Neural cell (in vitro differentiated cells): ENCODE measurements around the gene AASDH. TPM values are rescaled to one million over a fixed set of nuclear protein-coding genes. Genes with fewer than 3 reads are reported as not detected.

ENCODE experiments used
- H2AFZ ChIP-seq: fragments of 200-600, 300-800 bp; sonication (generic), shearing (Covaris generic); 2 replicates; pipeline ENCODE4 v1.6.0; 2014; ENCODE audit warnings: low read depth, mild to moderate bottlenecking, antibody characterized with exemption, low read length, moderate library complexity
- H3F3A ChIP-seq: fragments of 200-600 bp; shearing (Covaris generic); 2 replicates; pipeline ENCODE4 v1.6.1; 2016; ENCODE audit warnings: mild to moderate bottlenecking, moderate library complexity, mixed read lengths, antibody characterized with exemption, low read length; ENCODE audit not compliant: insufficient read depth, poor library complexity, severe bottlenecking
- H3K27ac ChIP-seq: fragments of 200-600, 300-800 bp; sonication (generic), shearing (Covaris generic); 2 replicates; pipeline ENCODE4 v1.5.1; 2014; ENCODE audit warnings: mild to moderate bottlenecking, low read length, moderate library complexity
- H3K27me3 ChIP-seq: fragments of 300-800, 200-600 bp; sonication (generic), shearing (Covaris generic); 2 replicates; pipeline ENCODE4 v1.6.0; 2014; ENCODE audit warnings: mild to moderate bottlenecking, low read depth, low read length, moderate library complexity; ENCODE audit not compliant: insufficient read depth
- H3K36me3 ChIP-seq: fragments of 300-800, 200-600 bp; sonication (generic), shearing (Covaris generic); 2 replicates; pipeline ENCODE4 v1.5.1; 2014; ENCODE audit warnings: mild to moderate bottlenecking, antibody characterized with exemption, low read length, moderate library complexity; ENCODE audit not compliant: insufficient read depth
- H3K4me2 ChIP-seq: fragments of 300-800, 200-600 bp; sonication (generic), shearing (Covaris generic); 2 replicates; pipeline ENCODE4 v1.6.0; 2014; ENCODE audit warnings: mild to moderate bottlenecking, low read length
- H3K4me3 ChIP-seq: fragments of 300-800, 200-600 bp; sonication (generic), shearing (Covaris generic); 2 replicates; pipeline ENCODE4 v1.5.1; 2014; ENCODE audit warnings: mild to moderate bottlenecking, low read length, moderate library complexity
- H3K79me2 ChIP-seq: fragments of 200-600 bp; shearing (Covaris generic); replicated peaks from 2 replicates; pipeline ENCODE4 v1.6.0; 2014; ENCODE audit warnings: mild to moderate bottlenecking, low read length, moderate library complexity; ENCODE audit not compliant: insufficient read depth
- H3K9ac ChIP-seq: fragments of 300-800, 200-600 bp; sonication (generic), shearing (Covaris generic); 2 replicates; pipeline ENCODE4 v1.6.1; 2016; ENCODE audit warnings: mild to moderate bottlenecking, low read length, mixed read lengths
- H3K9me2 ChIP-seq: fragments of 200-600 bp; shearing (Covaris generic); 2 replicates; pipeline ENCODE4 v1.6.1; 2016; ENCODE audit warnings: mild to moderate bottlenecking, low read length, mixed read lengths; ENCODE audit not compliant: insufficient read depth
- H3K9me3 ChIP-seq: fragments of 200-600, 300-800 bp; sonication (generic), shearing (Covaris generic); 2 replicates; pipeline ENCODE4 v1.6.1; 2016; ENCODE audit warnings: mild to moderate bottlenecking, mixed run types, low read length, moderate library complexity, mixed read lengths
- H4K20me1 ChIP-seq: fragments of 200-600 bp; shearing (Covaris generic); 2 replicates; pipeline ENCODE4 v1.6.1; 2016; ENCODE audit warnings: mild to moderate bottlenecking, mixed run types; ENCODE audit not compliant: insufficient read depth
- CTCF ChIP-seq: fragments of 450-650 bp; IDR thresholded peaks from 2 replicates; pipeline ENCODE4 v1.5.1; 2014; ENCODE audit warnings: antibody characterized with exemption, mild to moderate bottlenecking, moderate library complexity; ENCODE audit not compliant: poor library complexity, severe bottlenecking
- EP300 ChIP-seq: fragments of 450-650 bp; conservative IDR thresholded peaks from 2 replicates; pipeline ENCODE4 v1.6.1; 2014; ENCODE audit warnings: antibody characterized with exemption, mild to moderate bottlenecking, moderate library complexity; ENCODE audit not compliant: poor library complexity, severe bottlenecking
- EZH2 ChIP-seq: fragments of 200-600, 300-800 bp; shearing (Covaris generic), sonication (generic); IDR thresholded peaks from 2 replicates; pipeline ENCODE4 v1.6.1; 2014; ENCODE audit warnings: antibody characterized with exemption, low read length, borderline replicate concordance, mild to moderate bottlenecking; ENCODE audit not compliant: insufficient read depth, poor library complexity, severe bottlenecking
- MXI1 ChIP-seq: fragments of 450-650 bp; conservative IDR thresholded peaks from 2 replicates; pipeline ENCODE4 v1.6.1; 2014; ENCODE audit warnings: antibody characterized with exemption, mild to moderate bottlenecking; ENCODE audit not compliant: poor library complexity, severe bottlenecking
- POLR2AphosphoS5 ChIP-seq: IDR thresholded peaks from 2 replicates; pipeline ENCODE4 v1.6.1; 2012
- RAD21 ChIP-seq: fragments of 450-650 bp; conservative IDR thresholded peaks from 2 replicates; pipeline ENCODE4 v1.6.1; 2014; ENCODE audit warnings: antibody characterized with exemption, mild to moderate bottlenecking, moderate library complexity
- SMC3 ChIP-seq: fragments of 450-650 bp; conservative IDR thresholded peaks from 2 replicates; pipeline ENCODE4 v1.6.1; 2014; ENCODE audit warnings: antibody characterized with exemption, mild to moderate bottlenecking, moderate library complexity; ENCODE audit not compliant: poor library complexity
- TAF1 ChIP-seq: IDR thresholded peaks from 2 replicates; pipeline ENCODE4 v1.6.1; 2012; ENCODE audit warnings: low read depth
- polyA plus RNA-seq: library from polyadenylated mRNA; depleted of rRNA; stranded (reverse); fragments of >200 nt; gene quantifications from 2 replicates; pipeline ENCODE4 v1.2.3, GENCODE V29; 2014
- TF ChIP-seq, protein P1 (sequence below): IDR thresholded peaks from 2 replicates; pipeline ENCODE4 v1.6.1; 2012; ENCODE audit warnings: borderline replicate concordance

The AASDH gene
- polyA plus RNA-seq, 1 donor from 2014 or later, result 21.8 TPM

GRCh38 chr4:56430203-56430602 is 42.9 kb upstream of the AASDH start:
- Histone ChIP-seq H3K79me2 (peaks cover 54% of the 10 kb centered on the region), H3K36me3 (no peaks in the 10 kb centered on the region), H3K9ac (no peak overlapping the region), H3F3A (peaks cover 3% of the 10 kb centered on the region), H3K9me2 (no peaks in the 10 kb centered on the region), H3K27ac (no peak overlapping the region), H3K9me3 (no peaks in the 10 kb centered on the region), H2AFZ (no peak overlapping the region), H3K27me3 (no peaks in the 10 kb centered on the region), H3K4me2 (no peak overlapping the region), H4K20me1 (no peaks in the 10 kb centered on the region), H3K4me3 (no peak overlapping the region)
- TF ChIP-seq MXI1 (no peak), POLR2AphosphoS5 (no peak), EZH2 (no peak), RAD21 (no peak), SMC3 (no peak)
- TF ChIP-seq, protein P1, sequence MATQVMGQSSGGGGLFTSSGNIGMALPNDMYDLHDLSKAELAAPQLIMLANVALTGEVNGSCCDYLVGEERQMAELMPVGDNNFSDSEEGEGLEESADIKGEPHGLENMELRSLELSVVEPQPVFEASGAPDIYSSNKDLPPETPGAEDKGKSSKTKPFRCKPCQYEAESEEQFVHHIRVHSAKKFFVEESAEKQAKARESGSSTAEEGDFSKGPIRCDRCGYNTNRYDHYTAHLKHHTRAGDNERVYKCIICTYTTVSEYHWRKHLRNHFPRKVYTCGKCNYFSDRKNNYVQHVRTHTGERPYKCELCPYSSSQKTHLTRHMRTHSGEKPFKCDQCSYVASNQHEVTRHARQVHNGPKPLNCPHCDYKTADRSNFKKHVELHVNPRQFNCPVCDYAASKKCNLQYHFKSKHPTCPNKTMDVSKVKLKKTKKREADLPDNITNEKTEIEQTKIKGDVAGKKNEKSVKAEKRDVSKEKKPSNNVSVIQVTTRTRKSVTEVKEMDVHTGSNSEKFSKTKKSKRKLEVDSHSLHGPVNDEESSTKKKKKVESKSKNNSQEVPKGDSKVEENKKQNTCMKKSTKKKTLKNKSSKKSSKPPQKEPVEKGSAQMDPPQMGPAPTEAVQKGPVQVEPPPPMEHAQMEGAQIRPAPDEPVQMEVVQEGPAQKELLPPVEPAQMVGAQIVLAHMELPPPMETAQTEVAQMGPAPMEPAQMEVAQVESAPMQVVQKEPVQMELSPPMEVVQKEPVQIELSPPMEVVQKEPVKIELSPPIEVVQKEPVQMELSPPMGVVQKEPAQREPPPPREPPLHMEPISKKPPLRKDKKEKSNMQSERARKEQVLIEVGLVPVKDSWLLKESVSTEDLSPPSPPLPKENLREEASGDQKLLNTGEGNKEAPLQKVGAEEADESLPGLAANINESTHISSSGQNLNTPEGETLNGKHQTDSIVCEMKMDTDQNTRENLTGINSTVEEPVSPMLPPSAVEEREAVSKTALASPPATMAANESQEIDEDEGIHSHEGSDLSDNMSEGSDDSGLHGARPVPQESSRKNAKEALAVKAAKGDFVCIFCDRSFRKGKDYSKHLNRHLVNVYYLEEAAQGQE, result no peak

DNA sequence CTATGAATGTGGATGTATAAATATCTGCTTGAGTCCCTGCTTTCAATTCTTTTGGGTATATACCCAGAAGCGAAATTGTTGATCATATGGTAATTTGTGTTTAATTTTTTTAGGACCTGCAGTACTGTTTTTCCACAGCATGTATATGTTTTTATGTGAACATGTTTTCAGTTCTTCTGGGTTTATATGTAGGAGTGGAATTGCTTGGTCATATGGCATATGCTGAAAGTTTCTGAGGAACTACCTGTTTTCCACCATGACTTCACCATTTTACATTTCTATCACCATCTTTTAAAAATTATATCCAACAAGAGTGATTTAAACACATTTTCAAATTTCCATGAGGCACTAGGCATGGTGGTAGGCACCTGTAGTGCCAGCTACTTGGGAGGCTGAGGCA is 39.9 kb upstream of the AASDH start:
- H3K9me2 ChIP-seq, result no peaks in the 10 kb centered on the region
- H3K79me2 ChIP-seq, result peaks cover 54% of the 10 kb centered on the region
- no peak overlapping the region for H2AFZ ChIP-seq
- H3K9ac ChIP-seq, result no peak overlapping the region
- H3K9me3 ChIP-seq, result no peaks in the 10 kb centered on the region
- no peak overlapping the region for H3K27ac ChIP-seq
- no peaks in the 10 kb centered on the region for H4K20me1 ChIP-seq
- no peak for TF ChIP-seq POLR2AphosphoS5
- no peak for TF ChIP-seq RAD21
- TF ChIP-seq, protein P1, result no peak
- TF ChIP-seq SMC3, result no peak
- no peak for TF ChIP-seq MXI1
- TF ChIP-seq EZH2, result no peak
- TF ChIP-seq EP300, result no peak
- TF ChIP-seq TAF1, result no peak
- TF ChIP-seq CTCF, result no peak
- no peaks in the 10 kb centered on the region for H3F3A ChIP-seq
- no peak overlapping the region for H3K4me3 ChIP-seq
- H3K36me3 ChIP-seq, result no peaks in the 10 kb centered on the region
- no peak overlapping the region for H3K4me2 ChIP-seq
- no peaks in the 10 kb centered on the region for H3K27me3 ChIP-seq
